ENCODE results near the gene PTPRD. TPM values are rescaled to one million over a fixed set of nuclear protein-coding genes. Genes with fewer than 3 reads are reported as not detected.

The PTPRD gene
- total RNA-seq, 2 donors from 2014 or later = 97.4 to 101 TPM

DNA sequence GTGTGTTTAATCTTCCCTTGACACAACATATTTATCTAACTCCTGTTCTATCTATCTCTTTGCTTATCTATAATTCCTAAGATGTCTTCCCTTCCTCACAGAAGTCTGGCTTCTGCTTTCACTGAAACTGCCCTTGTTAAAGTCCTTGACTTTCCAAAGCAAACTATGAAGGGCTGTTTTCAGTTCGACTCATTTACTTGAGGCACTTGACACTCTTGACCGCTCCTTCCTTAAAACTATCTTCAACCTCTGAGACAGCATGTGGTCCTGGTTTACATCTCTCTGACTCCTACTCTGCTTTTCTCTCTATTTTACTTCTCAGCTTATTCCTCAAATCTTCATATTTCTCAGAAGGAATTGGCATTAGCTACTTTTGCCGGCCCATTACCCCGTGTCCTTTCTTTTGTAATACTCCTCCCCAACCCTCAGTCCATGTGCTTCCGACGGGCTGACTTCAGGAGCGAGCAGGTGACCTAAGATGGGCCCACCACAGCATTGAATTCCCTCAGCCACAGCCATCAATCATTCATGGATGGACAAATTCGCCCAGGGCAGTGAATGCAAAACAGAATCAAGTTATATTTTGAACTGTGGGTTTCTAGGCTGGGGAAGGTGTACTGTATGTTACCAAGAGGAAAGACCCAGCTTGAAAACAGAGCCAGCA is 1089.2 kb downstream of the PTPRD start:
- DNase-seq = no peak
- Mint-ChIP-seq H3K9me3 (no peaks in the 10 kb centered on the region), H3K4me1 (peaks cover 23% of the 10 kb centered on the region), H3K4me3 (no peak overlapping the region), H3K27ac (no peak overlapping the region), H3K27me3 (ENCODE audit: insufficient read depth) (peaks cover 2% of the 10 kb centered on the region), H3K36me3 (ENCODE audit: low read depth) (no peaks in the 10 kb centered on the region)
- Histone ChIP-seq H3K36me3 (ENCODE audit: control insufficient read depth, insufficient read depth, low read length) (no peaks in the 10 kb centered on the region), H3K27me3 (ENCODE audit: control insufficient read depth, insufficient read depth, low read length, poor library complexity, severe bottlenecking) (no peaks in the 10 kb centered on the region), H3K9me3 (ENCODE audit: control insufficient read depth, low read length) (no peaks in the 10 kb centered on the region), H3K9ac (ENCODE audit: extremely low read depth, low read length, poor library complexity, severe bottlenecking) (no peak overlapping the region), H3K4me1 (ENCODE audit: control insufficient read depth, insufficient read depth, low read length) (peaks cover 10% of the 10 kb centered on the region), H3K27ac (ENCODE audit: low read depth, low read length) (no peak overlapping the region), H3K4me3 (ENCODE audit: low read length) (no peak overlapping the region)
- TF ChIP-seq, protein P1, sequence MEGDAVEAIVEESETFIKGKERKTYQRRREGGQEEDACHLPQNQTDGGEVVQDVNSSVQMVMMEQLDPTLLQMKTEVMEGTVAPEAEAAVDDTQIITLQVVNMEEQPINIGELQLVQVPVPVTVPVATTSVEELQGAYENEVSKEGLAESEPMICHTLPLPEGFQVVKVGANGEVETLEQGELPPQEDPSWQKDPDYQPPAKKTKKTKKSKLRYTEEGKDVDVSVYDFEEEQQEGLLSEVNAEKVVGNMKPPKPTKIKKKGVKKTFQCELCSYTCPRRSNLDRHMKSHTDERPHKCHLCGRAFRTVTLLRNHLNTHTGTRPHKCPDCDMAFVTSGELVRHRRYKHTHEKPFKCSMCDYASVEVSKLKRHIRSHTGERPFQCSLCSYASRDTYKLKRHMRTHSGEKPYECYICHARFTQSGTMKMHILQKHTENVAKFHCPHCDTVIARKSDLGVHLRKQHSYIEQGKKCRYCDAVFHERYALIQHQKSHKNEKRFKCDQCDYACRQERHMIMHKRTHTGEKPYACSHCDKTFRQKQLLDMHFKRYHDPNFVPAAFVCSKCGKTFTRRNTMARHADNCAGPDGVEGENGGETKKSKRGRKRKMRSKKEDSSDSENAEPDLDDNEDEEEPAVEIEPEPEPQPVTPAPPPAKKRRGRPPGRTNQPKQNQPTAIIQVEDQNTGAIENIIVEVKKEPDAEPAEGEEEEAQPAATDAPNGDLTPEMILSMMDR (conservative IDR thresholded peaks at IDR 0.05) = no peak
- 93 to 94% methylated on average over 2 to 8 of the region's 8 CpGs for WGBS, 2 experiments (ENCODE audit: insufficient coverage in 1 of 2, insufficient read length in 1 of 2)

DNA sequence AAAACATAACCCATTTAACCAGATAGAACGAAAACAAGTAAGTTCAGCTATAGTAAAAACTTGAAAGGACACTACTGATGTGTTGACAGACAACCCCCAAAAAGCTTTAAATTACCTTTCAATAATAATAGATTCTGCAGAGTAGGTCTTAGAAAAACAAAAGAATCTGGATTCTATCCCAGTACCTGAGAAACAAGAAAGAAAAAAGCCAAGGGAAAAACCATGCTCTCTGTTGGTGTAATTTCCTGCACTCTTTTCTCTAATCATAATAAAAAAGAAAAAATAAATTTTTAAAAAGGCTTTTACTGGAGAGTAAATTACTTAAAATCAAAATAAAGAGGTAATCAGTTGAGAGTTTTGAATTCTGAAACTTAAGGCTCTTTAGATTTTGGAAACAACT is 1090.4 kb downstream of the PTPRD start:
- 89% methylated on average over 1 of the region's 1 CpG; no CpG with 5 or more reads in 1 of the 2 experiments for WGBS, 2 experiments (ENCODE audit: insufficient coverage in 1 of 2, insufficient read length in 1 of 2)
- Histone ChIP-seq H3K4me1 (ENCODE audit: control insufficient read depth, insufficient read depth, low read length) (peaks cover 10% of the 10 kb centered on the region), H3K27ac (ENCODE audit: low read depth, low read length) (no peak overlapping the region), H3K9me3 (ENCODE audit: control insufficient read depth, low read length) (no peaks in the 10 kb centered on the region), H3K36me3 (ENCODE audit: control insufficient read depth, insufficient read depth, low read length) (no peaks in the 10 kb centered on the region), H3K9ac (ENCODE audit: extremely low read depth, low read length, poor library complexity, severe bottlenecking) (no peak overlapping the region), H3K27me3 (ENCODE audit: control insufficient read depth, insufficient read depth, low read length, poor library complexity, severe bottlenecking) (no peaks in the 10 kb centered on the region), H3K4me3 (ENCODE audit: low read length) (no peak overlapping the region)
- TF ChIP-seq, protein P1 (conservative IDR thresholded peaks at IDR 0.05) = no peak
- no peak overlapping the region for H3K4me3 Mint-ChIP-seq
- H3K36me3 Mint-ChIP-seq (ENCODE audit: low read depth) = no peaks in the 10 kb centered on the region
- DNase-seq = no peak
- peaks cover 2% of the 10 kb centered on the region for H3K27me3 Mint-ChIP-seq (ENCODE audit: insufficient read depth)
- H3K9me3 Mint-ChIP-seq = no peaks in the 10 kb centered on the region
- no peak overlapping the region for H3K27ac Mint-ChIP-seq
- peaks cover 23% of the 10 kb centered on the region for H3K4me1 Mint-ChIP-seq

DNA sequence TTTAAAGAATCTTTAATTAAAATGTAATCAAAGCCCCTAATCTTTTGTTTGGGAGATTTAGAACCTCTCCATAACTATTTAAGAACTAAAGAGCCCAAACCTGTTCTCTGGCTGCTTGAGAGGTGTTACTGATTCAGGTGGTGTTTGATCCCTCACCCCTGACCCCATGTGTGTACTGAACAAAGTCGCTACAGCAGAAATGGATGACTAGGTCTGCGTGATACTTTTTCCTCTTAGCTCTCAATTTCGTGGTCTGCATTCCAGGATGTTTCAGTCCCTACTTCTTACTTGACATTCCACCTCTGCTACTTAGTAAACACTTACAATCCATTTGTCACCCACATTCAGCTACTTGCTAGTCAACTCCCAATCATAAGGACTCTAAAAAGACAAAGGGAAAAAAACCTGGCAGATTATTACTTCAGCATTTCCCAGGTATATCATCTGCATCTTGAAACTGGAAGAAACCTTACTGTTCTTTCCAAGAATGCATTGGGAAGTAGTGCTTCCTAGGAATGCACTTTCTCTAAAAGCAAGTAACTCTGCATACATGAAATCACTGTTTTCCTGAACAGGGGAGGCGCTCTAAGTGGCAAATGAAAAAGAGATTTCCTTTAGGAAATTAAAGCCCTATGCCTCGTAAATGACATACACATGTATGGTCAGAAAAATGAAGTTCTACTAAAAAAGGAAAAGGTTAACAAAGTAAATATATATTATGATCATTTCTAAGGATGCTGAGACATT is 1091.6 kb downstream of the PTPRD start:
- peak overlapping the region; percentile 87 for H3K27ac Mint-ChIP-seq
- Histone ChIP-seq H3K9ac (ENCODE audit: extremely low read depth, low read length, poor library complexity, severe bottlenecking) (no peak overlapping the region), H3K4me1 (ENCODE audit: control insufficient read depth, insufficient read depth, low read length) (peaks cover 10% of the 10 kb centered on the region), H3K27me3 (ENCODE audit: control insufficient read depth, insufficient read depth, low read length, poor library complexity, severe bottlenecking) (no peaks in the 10 kb centered on the region), H3K9me3 (ENCODE audit: control insufficient read depth, low read length) (no peaks in the 10 kb centered on the region), H3K4me3 (ENCODE audit: low read length) (peak overlapping the region; percentile 53), H3K36me3 (ENCODE audit: control insufficient read depth, insufficient read depth, low read length) (no peaks in the 10 kb centered on the region), H3K27ac (ENCODE audit: low read depth, low read length) (no peak overlapping the region)
- TF ChIP-seq, protein P1 (conservative IDR thresholded peaks at IDR 0.05) = peak; percentile 36
- H3K27me3 Mint-ChIP-seq (ENCODE audit: insufficient read depth) = peaks cover 2% of the 10 kb centered on the region
- peaks cover 23% of the 10 kb centered on the region for H3K4me1 Mint-ChIP-seq
- no peak for DNase-seq
- H3K4me3 Mint-ChIP-seq = peak overlapping the region; percentile 31
- 60 to 74% methylated on average over 4 to 5 of the region's 5 CpGs for WGBS, 2 experiments (ENCODE audit: insufficient coverage in 1 of 2, insufficient read length in 1 of 2)
- H3K36me3 Mint-ChIP-seq (ENCODE audit: low read depth) = no peaks in the 10 kb centered on the region
- H3K9me3 Mint-ChIP-seq = no peaks in the 10 kb centered on the region

Measured in endodermal cell (in vitro differentiated cells).